HL-60 (cell line): ENCODE results near the gene FAM234A.

Source experiments
- GABPA ChIP-seq: IDR thresholded peaks from 2 replicates; pipeline ENCODE4 v1.6.1; 2012; ENCODE audit warnings: low read depth
- POLR2AphosphoS5 ChIP-seq: IDR thresholded peaks from 2 replicates; pipeline ENCODE4 v1.6.1; 2012; ENCODE audit warnings: low read depth
- TF ChIP-seq, protein P1 (sequence below): IDR thresholded peaks from one replicate; pipeline ENCODE4 v1.5.1; 2011; ENCODE audit warnings: low read length, control low read depth, inconsistent platforms; ENCODE audit not compliant: insufficient read depth
- TF ChIP-seq, protein P2 (sequence below): IDR thresholded peaks from 2 replicates; pipeline ENCODE4 v1.6.1; 2012; ENCODE audit warnings: low read depth; ENCODE audit not compliant: insufficient replicate concordance

- no peak for TF ChIP-seq POLR2AphosphoS5
- TF ChIP-seq, protein P1, sequence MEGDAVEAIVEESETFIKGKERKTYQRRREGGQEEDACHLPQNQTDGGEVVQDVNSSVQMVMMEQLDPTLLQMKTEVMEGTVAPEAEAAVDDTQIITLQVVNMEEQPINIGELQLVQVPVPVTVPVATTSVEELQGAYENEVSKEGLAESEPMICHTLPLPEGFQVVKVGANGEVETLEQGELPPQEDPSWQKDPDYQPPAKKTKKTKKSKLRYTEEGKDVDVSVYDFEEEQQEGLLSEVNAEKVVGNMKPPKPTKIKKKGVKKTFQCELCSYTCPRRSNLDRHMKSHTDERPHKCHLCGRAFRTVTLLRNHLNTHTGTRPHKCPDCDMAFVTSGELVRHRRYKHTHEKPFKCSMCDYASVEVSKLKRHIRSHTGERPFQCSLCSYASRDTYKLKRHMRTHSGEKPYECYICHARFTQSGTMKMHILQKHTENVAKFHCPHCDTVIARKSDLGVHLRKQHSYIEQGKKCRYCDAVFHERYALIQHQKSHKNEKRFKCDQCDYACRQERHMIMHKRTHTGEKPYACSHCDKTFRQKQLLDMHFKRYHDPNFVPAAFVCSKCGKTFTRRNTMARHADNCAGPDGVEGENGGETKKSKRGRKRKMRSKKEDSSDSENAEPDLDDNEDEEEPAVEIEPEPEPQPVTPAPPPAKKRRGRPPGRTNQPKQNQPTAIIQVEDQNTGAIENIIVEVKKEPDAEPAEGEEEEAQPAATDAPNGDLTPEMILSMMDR: no peak
- no peak for TF ChIP-seq GABPA
- TF ChIP-seq, protein P2, sequence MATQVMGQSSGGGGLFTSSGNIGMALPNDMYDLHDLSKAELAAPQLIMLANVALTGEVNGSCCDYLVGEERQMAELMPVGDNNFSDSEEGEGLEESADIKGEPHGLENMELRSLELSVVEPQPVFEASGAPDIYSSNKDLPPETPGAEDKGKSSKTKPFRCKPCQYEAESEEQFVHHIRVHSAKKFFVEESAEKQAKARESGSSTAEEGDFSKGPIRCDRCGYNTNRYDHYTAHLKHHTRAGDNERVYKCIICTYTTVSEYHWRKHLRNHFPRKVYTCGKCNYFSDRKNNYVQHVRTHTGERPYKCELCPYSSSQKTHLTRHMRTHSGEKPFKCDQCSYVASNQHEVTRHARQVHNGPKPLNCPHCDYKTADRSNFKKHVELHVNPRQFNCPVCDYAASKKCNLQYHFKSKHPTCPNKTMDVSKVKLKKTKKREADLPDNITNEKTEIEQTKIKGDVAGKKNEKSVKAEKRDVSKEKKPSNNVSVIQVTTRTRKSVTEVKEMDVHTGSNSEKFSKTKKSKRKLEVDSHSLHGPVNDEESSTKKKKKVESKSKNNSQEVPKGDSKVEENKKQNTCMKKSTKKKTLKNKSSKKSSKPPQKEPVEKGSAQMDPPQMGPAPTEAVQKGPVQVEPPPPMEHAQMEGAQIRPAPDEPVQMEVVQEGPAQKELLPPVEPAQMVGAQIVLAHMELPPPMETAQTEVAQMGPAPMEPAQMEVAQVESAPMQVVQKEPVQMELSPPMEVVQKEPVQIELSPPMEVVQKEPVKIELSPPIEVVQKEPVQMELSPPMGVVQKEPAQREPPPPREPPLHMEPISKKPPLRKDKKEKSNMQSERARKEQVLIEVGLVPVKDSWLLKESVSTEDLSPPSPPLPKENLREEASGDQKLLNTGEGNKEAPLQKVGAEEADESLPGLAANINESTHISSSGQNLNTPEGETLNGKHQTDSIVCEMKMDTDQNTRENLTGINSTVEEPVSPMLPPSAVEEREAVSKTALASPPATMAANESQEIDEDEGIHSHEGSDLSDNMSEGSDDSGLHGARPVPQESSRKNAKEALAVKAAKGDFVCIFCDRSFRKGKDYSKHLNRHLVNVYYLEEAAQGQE: no peak
Measured at GRCh38 chr16:240559-240958, 5.9 kb downstream of the FAM234A start.
